Gastroesophageal sphincter (tissue), 4 donors: ENCODE measurements around the gene PIGL. TPM values are rescaled to one million over a fixed set of nuclear protein-coding genes. Genes with fewer than 3 reads are reported as not detected.
"Not testable (repeated sequence)": the region's sequence is repeated elsewhere in the genome, so short reads cannot be mapped to it uniquely, and the experiment has no call there.

Experiments used
- ATAC-seq: fragments of 150-250 bp; one replicate; pipeline ENCODE4 v1.9.1; 2016; ENCODE audit warnings: mild to moderate bottlenecking, moderate library complexity
- H3K27ac ChIP-seq, 4 donors: fragments of 200-600 bp; sonication (generic) in 3 of 4; 1 replicate in 3 of 4; 2 replicates in 1 of 4; pipeline ENCODE4 v1.5.1; 2016 to 2019
- H3K27me3 ChIP-seq: fragments of 200-600 bp; sonication (generic); one replicate; pipeline ENCODE4 v1.5.1; 2019
- H3K36me3 ChIP-seq, 2 donors: fragments of 200-600 bp; sonication (generic); one replicate each; pipeline ENCODE4 v1.5.1; 2019; ENCODE audit warnings: control low read depth in 1 of 2
- H3K4me1 ChIP-seq, 3 donors: fragments of 200-600 bp; sonication (generic); 1 replicate in 2 of 3; 2 replicates in 1 of 3; pipeline ENCODE4 v1.5.1; 2016 to 2019; ENCODE audit warnings: control low read depth in 2 of 3
- H3K4me3 ChIP-seq, 2 donors: fragments of 200-600 bp; sonication (generic); one replicate each; pipeline ENCODE4 v1.5.1; 2019; ENCODE audit warnings: mild to moderate bottlenecking in 1 of 2, moderate library complexity in 1 of 2
- H3K9me3 ChIP-seq, 3 donors: fragments of 200-600 bp; sonication (generic); one replicate each; pipeline ENCODE4 v1.5.1; 2017 to 2019; ENCODE audit warnings: control low read depth in 2 of 3
- CTCF ChIP-seq, 4 experiments: fragments of 200-600 bp in 2 of 4; fragments of 450-650 bp in 2 of 4; sonication (generic) in 1 of 4; IDR thresholded peaks; one replicate each; pipeline ENCODE4 v1.5.1; 2017 to 2019; ENCODE audit warnings: antibody characterized with exemption in 4 of 4, mild to moderate bottlenecking in 2 of 4, moderate library complexity in 2 of 4
- EP300 ChIP-seq: sonication (generic); formaldehyde crosslinking; IDR thresholded peaks from one replicate; pipeline ENCODE4 v1.6.1; 2017; ENCODE audit warnings: antibody characterized with exemption, mild to moderate bottlenecking
- POLR2A ChIP-seq, 2 donors: fragments of 450-650 bp; IDR thresholded peaks; one replicate each; pipeline ENCODE4 v1.6.1; 2017; ENCODE audit warnings: antibody characterized with exemption in 2 of 2, mild to moderate bottlenecking in 2 of 2, moderate library complexity in 1 of 2
- POLR2AphosphoS5 ChIP-seq: sonication (generic); formaldehyde crosslinking; IDR thresholded peaks from one replicate; pipeline ENCODE4 v1.6.1; 2017; ENCODE audit warnings: antibody characterized with exemption
- WGBS, 2 donors: methylation state at CpG; one replicate each; pipeline ENCODE4 v1.1.5; 2018; ENCODE audit warnings: low coverage in 1 of 2; 5-methylcytosine and 5-hydroxymethylcytosine counted together
- total RNA-seq, 4 donors: library from RNA; depleted of rRNA; stranded (reverse); fragments of >200 nt; gene quantifications; one replicate each; pipeline ENCODE4 v1.1.0, GENCODE V29; 2016

PIGL gene
- total RNA-seq, 4 donors from 2014 or later: 5.6 to 73.0 (median 29.6) TPM

GRCh38 chr17:16189791-16190348 is 27.1 kb upstream of the PIGL start:
- ATAC-seq: no peak
- peaks cover 0 to 68% of the 10 kb centered on the region in 2 donors for H3K36me3 ChIP-seq

GRCh38 chr17:16190703-16191360 is 26.2 kb upstream of the PIGL start:
- peaks cover 0 to 29% (median 3%) of the 10 kb centered on the region in 3 donors for H3K4me1 ChIP-seq
- ATAC-seq: no peak
- peaks cover 0 to 58% of the 10 kb centered on the region in 2 donors for H3K36me3 ChIP-seq
- WGBS, 2 donors: 59 to 61% methylated on average over 4 of the region's 4 CpGs
- no peaks in the 10 kb centered on the region for H3K27me3 ChIP-seq
- no peak for TF ChIP-seq CTCF (IDR thresholded peaks at IDR 0.05)
- TF ChIP-seq POLR2A (IDR thresholded peaks at IDR 0.05): no peak
- TF ChIP-seq EP300: no peak
- no peak for TF ChIP-seq POLR2AphosphoS5
- H3K27ac ChIP-seq: no peak overlapping the region
- H3K4me3 ChIP-seq: no peak overlapping the region
- no peaks in the 10 kb centered on the region for H3K9me3 ChIP-seq

More at GRCh38 chr17:16189791-16190348, 27.1 kb upstream of the PIGL start:
- H3K4me1 ChIP-seq: peaks cover 0 to 29% (median 3%) of the 10 kb centered on the region in 3 donors
- WGBS, 2 donors: 56 to 68% methylated on average over 3 of the region's 3 CpGs
- H3K9me3 ChIP-seq: no peaks in the 10 kb centered on the region
- TF ChIP-seq POLR2AphosphoS5 (no peak), CTCF (IDR thresholded peaks at IDR 0.05) (no peak), POLR2A (IDR thresholded peaks at IDR 0.05) (no peak), EP300 (no peak)
- H3K27me3 ChIP-seq: no peaks in the 10 kb centered on the region
- no peak overlapping the region for H3K4me3 ChIP-seq
- H3K27ac ChIP-seq: no peak overlapping the region

- ATAC-seq: no peak
- Histone ChIP-seq H3K27me3 (no peaks in the 10 kb centered on the region), H3K36me3 (peaks cover 0 to 51% of the 10 kb centered on the region in 2 donors), H3K4me1 (peaks cover 0 to 29% (median 3%) of the 10 kb centered on the region in 3 donors), H3K4me3 (no peak overlapping the region), H3K27ac (no peak overlapping the region), H3K9me3 (no peaks in the 10 kb centered on the region)
- 74 to 75% methylated on average over 2 to 3 of the region's 3 CpGs for WGBS, 2 donors
- TF ChIP-seq EP300: no peak
- TF ChIP-seq POLR2A (IDR thresholded peaks at IDR 0.05): no peak
- TF ChIP-seq CTCF (IDR thresholded peaks at IDR 0.05): no peak
- TF ChIP-seq POLR2AphosphoS5: no peak
Measured at GRCh38 chr17:16191604-16192003, 25.4 kb upstream of the PIGL start.

GRCh38 chr17:16194307-16194835 is 22.6 kb upstream of the PIGL start:
- H3K27me3 ChIP-seq, ATAC-seq, H3K9me3 ChIP-seq, H3K4me3 ChIP-seq, H3K27ac ChIP-seq: not testable (repeated sequence)
- Histone ChIP-seq H3K36me3 (peaks cover 0 to 57% of the 10 kb centered on the region in 2 donors), H3K4me1 (peaks cover 0 to 37% (median 6%) of the 10 kb centered on the region in 3 donors)
- WGBS, 2 donors: 60 to 100% methylated on average over 1 to 2 of the region's 2 CpGs

- no peaks in the 10 kb centered on the region for H3K9me3 ChIP-seq
- H3K4me1 ChIP-seq: peaks cover 3 to 45% (median 17%) of the 10 kb centered on the region in 3 donors
- peaks cover 0 to 34% of the 10 kb centered on the region in 2 donors for H3K36me3 ChIP-seq
- TF ChIP-seq POLR2A (IDR thresholded peaks at IDR 0.05) (no peak), POLR2AphosphoS5 (no peak), CTCF (IDR thresholded peaks at IDR 0.05) (no peak), EP300 (no peak)
- no peak overlapping the region for H3K27ac ChIP-seq
- no peak overlapping the region for H3K4me3 ChIP-seq
- 85% methylated on average over 1 of the region's 1 CpG; no CpG with 5 or more reads in 1 of the 2 donors for WGBS, 2 donors
- no peak for ATAC-seq
- no peaks in the 10 kb centered on the region for H3K27me3 ChIP-seq
Measured at GRCh38 chr17:16197276-16197675, 19.7 kb upstream of the PIGL start.
